ENCODE measurements around the gene ALB.

The ALB gene

DNA sequence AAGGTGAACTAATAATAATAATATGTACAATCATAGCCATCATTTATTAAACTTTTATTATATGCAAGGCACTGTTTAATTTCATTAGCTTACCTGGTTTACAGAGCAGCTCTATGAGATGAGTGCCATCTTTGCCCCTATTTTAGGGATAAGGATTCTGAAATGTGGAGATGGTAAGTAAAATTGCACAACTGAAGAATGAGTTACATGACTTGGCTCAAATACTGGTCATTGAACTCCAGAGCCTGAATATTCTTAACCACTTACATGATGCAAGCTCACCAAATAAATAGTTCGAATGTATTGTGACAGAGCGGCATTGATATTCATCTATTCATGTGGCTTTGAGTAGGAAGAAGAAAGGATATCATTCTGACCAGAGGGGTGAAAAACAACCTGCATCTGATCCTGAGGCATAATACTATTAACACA, 11.7 kb downstream of the ALB start:
- no peaks in the 10 kb centered on the region for H3K36me3 Mint-ChIP-seq (ENCODE audit: low read depth)
- no peak overlapping the region for H3K4me3 Mint-ChIP-seq
- no peaks in the 10 kb centered on the region for H3K4me1 Mint-ChIP-seq
- no peaks in the 10 kb centered on the region for H3K9me3 Mint-ChIP-seq
- ATAC-seq (no peak), DNase-seq (no peak)
- H3K27me3 Mint-ChIP-seq: no peaks in the 10 kb centered on the region
- H3K27ac Mint-ChIP-seq: no peak overlapping the region

DNA sequence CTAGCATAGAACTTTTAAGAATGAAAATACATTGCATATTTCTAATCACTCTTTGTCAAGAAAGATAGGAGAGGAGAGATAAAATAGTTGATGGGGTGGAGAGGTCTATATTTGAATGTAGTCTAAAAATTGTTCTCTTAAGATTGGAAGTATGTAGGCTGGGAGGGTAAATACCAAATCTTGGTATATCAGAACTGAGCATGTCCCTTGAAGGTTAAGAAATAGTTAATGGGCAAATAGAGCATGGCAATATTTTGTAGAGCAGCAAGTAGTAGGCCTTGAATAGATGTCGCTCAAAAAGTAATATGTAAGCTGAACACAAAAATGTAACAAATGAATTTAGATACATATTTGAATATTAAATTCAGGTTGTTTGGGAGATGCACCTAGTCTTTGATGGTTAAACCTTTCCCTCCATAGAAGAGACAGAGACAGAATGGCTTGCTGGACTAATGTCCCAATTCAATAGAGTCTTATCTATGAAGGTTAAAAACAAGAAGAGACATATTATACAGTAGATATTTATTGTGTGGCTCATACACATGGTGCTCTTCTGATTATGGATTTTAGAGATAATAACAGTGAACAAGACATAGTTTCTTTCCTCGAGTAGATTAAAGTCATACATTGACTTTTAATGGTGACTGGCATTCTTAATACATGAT, 12.5 kb downstream of the ALB start:
- ATAC-seq: no peak
- Mint-ChIP-seq H3K4me3 (no peak overlapping the region), H3K27me3 (no peaks in the 10 kb centered on the region), H3K9me3 (no peaks in the 10 kb centered on the region), H3K4me1 (no peaks in the 10 kb centered on the region), H3K27ac (no peak overlapping the region), H3K36me3 (ENCODE audit: low read depth) (no peaks in the 10 kb centered on the region)
- no peak for DNase-seq

DNA sequence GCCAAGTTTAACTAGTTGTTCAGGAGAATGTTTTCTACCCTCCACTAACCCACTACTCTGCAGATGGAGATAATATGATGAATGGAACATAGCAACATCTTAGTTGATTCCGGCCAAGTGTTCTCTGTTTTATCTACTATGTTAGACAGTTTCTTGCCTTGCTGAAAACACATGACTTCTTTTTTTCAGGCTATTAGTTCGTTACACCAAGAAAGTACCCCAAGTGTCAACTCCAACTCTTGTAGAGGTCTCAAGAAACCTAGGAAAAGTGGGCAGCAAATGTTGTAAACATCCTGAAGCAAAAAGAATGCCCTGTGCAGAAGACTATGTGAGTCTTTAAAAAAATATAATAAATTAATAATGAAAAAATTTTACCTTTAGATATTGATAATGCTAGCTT, 13.3 kb downstream of the ALB start:
- no peaks in the 10 kb centered on the region for H3K9me3 Mint-ChIP-seq
- no peaks in the 10 kb centered on the region for H3K27me3 Mint-ChIP-seq
- no peak for ATAC-seq
- H3K4me1 Mint-ChIP-seq: no peaks in the 10 kb centered on the region
- DNase-seq: no peak
- H3K4me3 Mint-ChIP-seq: no peak overlapping the region
- H3K27ac Mint-ChIP-seq: no peak overlapping the region
- H3K36me3 Mint-ChIP-seq (ENCODE audit: low read depth): no peaks in the 10 kb centered on the region

DNA sequence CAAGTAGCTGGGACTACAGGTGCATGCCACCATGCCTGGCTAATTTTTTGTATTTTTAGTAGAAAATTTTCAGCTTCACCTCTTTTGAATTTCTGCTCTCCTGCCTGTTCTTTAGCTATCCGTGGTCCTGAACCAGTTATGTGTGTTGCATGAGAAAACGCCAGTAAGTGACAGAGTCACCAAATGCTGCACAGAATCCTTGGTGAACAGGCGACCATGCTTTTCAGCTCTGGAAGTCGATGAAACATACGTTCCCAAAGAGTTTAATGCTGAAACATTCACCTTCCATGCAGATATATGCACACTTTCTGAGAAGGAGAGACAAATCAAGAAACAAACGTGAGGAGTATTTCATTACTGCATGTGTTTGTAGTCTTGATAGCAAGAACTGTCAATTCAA, 13.9 kb downstream of the ALB start:
- Mint-ChIP-seq H3K27me3 (no peaks in the 10 kb centered on the region), H3K36me3 (ENCODE audit: low read depth) (no peaks in the 10 kb centered on the region), H3K27ac (no peak overlapping the region), H3K4me3 (no peak overlapping the region), H3K9me3 (no peaks in the 10 kb centered on the region), H3K4me1 (no peaks in the 10 kb centered on the region)
- ATAC-seq: no peak
- DNase-seq: no peak

DNA sequence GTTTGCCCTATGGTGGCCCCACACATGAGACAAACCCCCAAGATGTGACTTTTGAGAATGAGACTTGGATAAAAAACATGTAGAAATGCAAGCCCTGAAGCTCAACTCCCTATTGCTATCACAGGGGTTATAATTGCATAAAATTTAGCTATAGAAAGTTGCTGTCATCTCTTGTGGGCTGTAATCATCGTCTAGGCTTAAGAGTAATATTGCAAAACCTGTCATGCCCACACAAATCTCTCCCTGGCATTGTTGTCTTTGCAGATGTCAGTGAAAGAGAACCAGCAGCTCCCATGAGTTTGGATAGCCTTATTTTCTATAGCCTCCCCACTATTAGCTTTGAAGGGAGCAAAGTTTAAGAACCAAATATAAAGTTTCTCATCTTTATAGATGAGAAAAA, 14.6 kb downstream of the ALB start:
- DNase-seq (no peak), ATAC-seq (no peak)
- H3K27ac Mint-ChIP-seq: no peak overlapping the region
- no peaks in the 10 kb centered on the region for H3K9me3 Mint-ChIP-seq
- H3K4me1 Mint-ChIP-seq: no peaks in the 10 kb centered on the region
- no peaks in the 10 kb centered on the region for H3K36me3 Mint-ChIP-seq (ENCODE audit: low read depth)
- no peaks in the 10 kb centered on the region for H3K27me3 Mint-ChIP-seq
- no peak overlapping the region for H3K4me3 Mint-ChIP-seq

DNA sequence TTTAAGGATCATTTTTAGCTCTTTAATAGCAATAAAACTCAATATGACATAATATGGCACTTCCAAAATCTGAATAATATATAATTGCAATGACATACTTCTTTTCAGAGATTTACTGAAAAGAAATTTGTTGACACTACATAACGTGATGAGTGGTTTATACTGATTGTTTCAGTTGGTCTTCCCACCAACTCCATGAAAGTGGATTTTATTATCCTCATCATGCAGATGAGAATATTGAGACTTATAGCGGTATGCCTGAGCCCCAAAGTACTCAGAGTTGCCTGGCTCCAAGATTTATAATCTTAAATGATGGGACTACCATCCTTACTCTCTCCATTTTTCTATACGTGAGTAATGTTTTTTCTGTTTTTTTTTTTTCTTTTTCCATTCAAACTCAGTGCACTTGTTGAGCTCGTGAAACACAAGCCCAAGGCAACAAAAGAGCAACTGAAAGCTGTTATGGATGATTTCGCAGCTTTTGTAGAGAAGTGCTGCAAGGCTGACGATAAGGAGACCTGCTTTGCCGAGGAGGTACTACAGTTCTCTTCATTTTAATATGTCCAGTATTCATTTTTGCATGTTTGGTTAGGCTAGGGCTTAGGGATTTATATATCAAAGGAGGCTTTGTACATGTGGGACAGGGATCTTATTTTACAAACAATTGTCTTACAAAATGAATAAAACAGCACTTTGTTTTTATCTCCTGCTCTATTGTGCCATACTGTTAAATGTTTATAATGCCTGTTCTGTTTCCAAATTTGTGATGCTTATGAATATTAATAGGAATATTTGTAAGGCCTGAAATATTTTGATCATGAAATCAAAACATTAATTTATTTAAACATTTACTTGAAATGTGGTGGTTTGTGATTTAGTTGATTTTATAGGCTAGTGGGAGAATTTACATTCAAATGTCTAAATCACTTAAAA, 15.3 kb downstream of the ALB start:
- DNase-seq: no peak
- no peaks in the 10 kb centered on the region for H3K36me3 Mint-ChIP-seq (ENCODE audit: low read depth)
- H3K4me3 Mint-ChIP-seq: no peak overlapping the region
- no peak overlapping the region for H3K27ac Mint-ChIP-seq
- H3K27me3 Mint-ChIP-seq: no peaks in the 10 kb centered on the region
- H3K9me3 Mint-ChIP-seq: no peaks in the 10 kb centered on the region
- no peak for ATAC-seq
- no peaks in the 10 kb centered on the region for H3K4me1 Mint-ChIP-seq

DNA sequence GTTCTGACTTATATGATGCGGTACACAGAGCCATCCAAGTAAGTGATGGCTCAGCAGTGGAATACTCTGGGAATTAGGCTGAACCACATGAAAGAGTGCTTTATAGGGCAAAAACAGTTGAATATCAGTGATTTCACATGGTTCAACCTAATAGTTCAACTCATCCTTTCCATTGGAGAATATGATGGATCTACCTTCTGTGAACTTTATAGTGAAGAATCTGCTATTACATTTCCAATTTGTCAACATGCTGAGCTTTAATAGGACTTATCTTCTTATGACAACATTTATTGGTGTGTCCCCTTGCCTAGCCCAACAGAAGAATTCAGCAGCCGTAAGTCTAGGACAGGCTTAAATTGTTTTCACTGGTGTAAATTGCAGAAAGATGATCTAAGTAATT, 16.5 kb downstream of the ALB start:
- Mint-ChIP-seq H3K4me3 (no peak overlapping the region), H3K9me3 (no peaks in the 10 kb centered on the region), H3K27ac (no peak overlapping the region), H3K4me1 (no peaks in the 10 kb centered on the region), H3K36me3 (ENCODE audit: low read depth) (no peaks in the 10 kb centered on the region), H3K27me3 (no peaks in the 10 kb centered on the region)
- ATAC-seq (no peak), DNase-seq (no peak)

DNA sequence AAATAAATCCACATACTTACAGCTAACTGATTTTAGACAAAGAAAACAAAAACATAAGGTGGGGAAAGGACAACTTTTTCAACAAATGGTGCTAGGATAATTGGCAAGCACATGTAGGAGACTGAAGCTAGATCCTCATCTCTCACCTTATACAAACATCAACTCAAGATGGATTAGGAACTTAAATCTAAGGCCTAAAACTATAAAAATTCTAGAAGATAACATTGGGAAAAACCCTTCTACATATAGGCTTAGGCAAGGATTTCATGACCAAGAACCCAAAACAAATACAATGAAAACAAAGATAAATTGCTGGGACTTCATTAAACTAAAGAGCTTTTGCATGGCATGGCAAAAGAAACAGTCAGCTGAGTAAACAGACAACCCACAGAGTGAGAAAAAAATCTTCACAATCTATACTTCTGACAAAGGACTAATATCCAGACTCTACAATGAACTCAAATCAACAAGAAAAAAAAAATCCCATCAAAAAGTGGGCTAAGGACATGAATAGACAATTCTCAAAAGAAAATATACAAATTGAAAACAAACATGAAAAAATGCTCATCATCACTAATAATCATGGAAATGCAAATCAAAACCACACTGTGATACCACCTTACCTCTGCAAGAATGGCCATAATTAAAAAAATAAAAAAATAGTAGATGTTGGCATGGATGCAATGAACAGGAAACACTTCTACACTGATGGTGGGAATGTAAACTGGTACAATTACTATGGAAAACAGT, 17.8 kb downstream of the ALB start:
- Mint-ChIP-seq H3K4me1 (no peaks in the 10 kb centered on the region), H3K27me3 (peaks cover 2% of the 10 kb centered on the region), H3K27ac (no peak overlapping the region), H3K36me3 (ENCODE audit: low read depth) (no peaks in the 10 kb centered on the region), H3K9me3 (no peaks in the 10 kb centered on the region), H3K4me3 (no peak overlapping the region)
- no peak for DNase-seq
- no peak for ATAC-seq

DNA sequence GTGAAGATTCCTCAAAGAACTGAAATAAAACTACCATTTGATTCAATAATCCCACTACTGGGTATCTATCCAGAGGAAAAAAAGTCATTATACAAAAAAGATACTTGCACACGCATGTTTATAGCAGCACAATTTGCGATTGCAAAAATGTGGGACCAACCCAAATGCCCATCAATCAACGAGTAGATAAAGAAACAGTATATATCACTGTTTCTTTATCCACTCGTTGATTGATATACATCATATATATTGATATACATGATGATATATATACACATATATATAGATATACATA, 18.3 kb downstream of the ALB start:
- Mint-ChIP-seq H3K4me3 (no peak overlapping the region), H3K36me3 (ENCODE audit: low read depth) (no peaks in the 10 kb centered on the region), H3K4me1 (no peaks in the 10 kb centered on the region), H3K9me3 (no peaks in the 10 kb centered on the region), H3K27ac (no peak overlapping the region), H3K27me3 (peaks cover 3% of the 10 kb centered on the region)
- ATAC-seq (no peak), DNase-seq (no peak)

DNA sequence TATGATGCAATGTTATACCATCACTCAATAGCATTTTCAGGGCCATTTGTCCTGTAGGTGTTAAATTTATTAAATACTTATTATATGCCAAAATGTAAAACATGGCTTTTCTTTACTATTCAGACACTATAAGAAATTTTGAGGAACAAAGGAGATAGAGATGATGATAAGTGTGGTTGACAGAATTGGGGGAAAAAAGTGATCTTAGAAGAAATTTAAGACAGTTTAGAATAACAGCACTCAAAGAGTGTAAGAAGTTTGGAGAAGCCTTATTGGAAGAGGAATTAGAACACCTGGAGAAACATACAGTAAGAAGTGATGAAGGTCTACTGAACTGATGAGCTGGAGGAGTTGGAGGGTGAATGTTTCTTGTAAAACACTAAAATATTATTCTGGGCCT, 19.1 kb downstream of the ALB start:
- Mint-ChIP-seq H3K27ac (no peak overlapping the region), H3K36me3 (ENCODE audit: low read depth) (no peaks in the 10 kb centered on the region), H3K27me3 (peaks cover 3% of the 10 kb centered on the region), H3K4me1 (no peaks in the 10 kb centered on the region), H3K4me3 (no peak overlapping the region), H3K9me3 (no peaks in the 10 kb centered on the region)
- ATAC-seq (no peak), DNase-seq (no peak)

DNA sequence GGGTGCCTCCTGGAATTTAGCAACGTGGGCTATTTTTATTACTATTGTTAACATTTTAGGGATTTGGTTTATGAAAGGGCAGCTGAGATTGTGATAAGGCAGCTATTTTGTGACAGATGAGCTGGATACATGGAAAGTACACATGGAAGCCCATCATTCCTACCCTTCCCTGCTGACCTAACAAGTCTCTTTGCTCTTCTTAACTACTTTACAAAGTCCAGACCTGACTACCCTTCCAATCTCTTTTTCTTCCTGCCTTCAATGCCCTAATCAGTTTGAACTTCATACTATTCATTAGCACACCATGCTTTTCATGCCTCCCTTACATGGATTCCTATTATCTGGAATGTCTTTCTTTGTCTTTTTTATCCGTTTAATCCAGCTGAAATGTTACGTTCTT, 22.6 kb downstream of the ALB start:
- Mint-ChIP-seq H3K27ac (no peak overlapping the region), H3K9me3 (no peaks in the 10 kb centered on the region), H3K4me1 (no peaks in the 10 kb centered on the region), H3K4me3 (no peak overlapping the region), H3K36me3 (ENCODE audit: low read depth) (no peaks in the 10 kb centered on the region), H3K27me3 (peaks cover 5% of the 10 kb centered on the region)
- ATAC-seq (no peak), DNase-seq (no peak)

DNA sequence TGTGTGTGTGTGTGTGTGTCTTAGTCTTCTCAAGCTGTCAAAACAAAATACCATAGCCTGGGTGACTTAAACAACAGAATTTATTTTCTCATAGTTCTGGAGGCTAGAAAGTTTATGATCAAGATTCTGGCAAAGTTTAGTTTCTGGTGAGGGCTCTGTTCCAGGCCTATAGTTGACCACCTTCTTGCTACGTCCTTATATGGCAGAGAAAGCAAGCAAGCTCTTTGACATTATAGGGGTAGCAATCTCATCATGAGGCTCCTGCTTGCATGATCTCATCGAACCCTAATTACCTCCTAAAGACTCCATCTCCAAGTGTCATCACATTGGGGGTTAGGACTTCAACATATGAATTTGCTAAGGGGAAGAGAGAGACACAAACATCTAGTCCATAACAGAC, 25.0 kb downstream of the ALB start:
- no peak overlapping the region for H3K27ac Mint-ChIP-seq
- no peak for ATAC-seq
- no peak overlapping the region for H3K4me3 Mint-ChIP-seq
- no peak for DNase-seq
- no peaks in the 10 kb centered on the region for H3K36me3 Mint-ChIP-seq (ENCODE audit: low read depth)
- H3K9me3 Mint-ChIP-seq: no peaks in the 10 kb centered on the region
- H3K27me3 Mint-ChIP-seq: peaks cover 5% of the 10 kb centered on the region
- H3K4me1 Mint-ChIP-seq: no peaks in the 10 kb centered on the region

DNA sequence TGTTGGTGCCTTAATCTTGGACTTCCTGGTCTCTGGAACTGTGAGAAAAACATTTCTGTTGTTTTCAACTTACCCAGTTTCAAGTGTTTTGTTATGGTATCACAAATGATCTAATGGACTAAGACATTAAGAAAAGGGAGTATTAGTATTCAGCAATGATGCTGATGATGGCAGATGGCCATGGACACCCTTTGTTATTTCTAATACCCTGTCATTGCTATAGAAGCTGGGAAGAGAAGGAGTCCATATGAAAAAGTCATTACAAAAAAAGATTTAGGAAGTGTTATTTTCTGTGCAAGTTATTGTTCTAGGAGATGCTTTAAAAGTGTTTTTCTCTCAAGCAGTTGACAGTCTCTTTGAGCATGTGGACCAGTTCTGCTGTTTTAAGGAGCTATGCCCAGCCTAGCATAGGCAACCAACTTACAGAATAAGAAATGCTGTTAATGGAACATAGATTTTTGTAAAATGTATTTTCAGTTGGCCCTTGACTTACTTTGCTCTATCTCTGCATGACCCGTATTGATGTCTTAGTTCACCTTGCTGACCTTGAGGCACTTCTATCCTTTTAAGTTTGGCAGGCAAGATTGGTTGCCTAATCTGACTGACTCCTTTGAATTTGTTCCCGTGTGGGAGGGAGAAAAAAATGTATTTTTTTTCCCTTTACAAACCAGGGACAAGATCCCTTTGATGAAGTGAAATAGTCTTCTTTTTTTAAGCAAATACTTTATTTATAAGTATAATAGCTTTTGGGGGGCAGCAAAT, 25.9 kb downstream of the ALB start:
- no peaks in the 10 kb centered on the region for H3K9me3 Mint-ChIP-seq

DNA sequence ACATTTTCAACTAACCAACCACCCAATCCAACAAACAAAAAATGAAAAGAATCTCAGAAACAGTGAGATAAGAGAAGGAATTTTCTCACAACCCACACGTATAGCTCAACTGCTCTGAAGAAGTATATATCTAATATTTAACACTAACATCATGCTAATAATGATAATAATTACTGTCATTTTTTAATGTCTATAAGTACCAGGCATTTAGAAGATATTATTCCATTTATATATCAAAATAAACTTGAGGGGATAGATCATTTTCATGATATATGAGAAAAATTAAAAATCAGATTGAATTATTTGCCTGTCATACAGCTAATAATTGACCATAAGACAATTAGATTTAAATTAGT, 27.7 kb downstream of the ALB start:
- Mint-ChIP-seq H3K4me3 (no peak overlapping the region), H3K4me1 (no peaks in the 10 kb centered on the region), H3K9me3 (no peaks in the 10 kb centered on the region), H3K27me3 (peaks cover 4% of the 10 kb centered on the region), H3K27ac (no peak overlapping the region), H3K36me3 (ENCODE audit: low read depth) (no peaks in the 10 kb centered on the region)
- DNase-seq: no peak
- no peak for ATAC-seq

More for the DNA sequence above, 25.9 kb downstream of the ALB start:
- ATAC-seq: no peak
- no peaks in the 10 kb centered on the region for H3K36me3 Mint-ChIP-seq (ENCODE audit: low read depth)
- H3K4me3 Mint-ChIP-seq: no peak overlapping the region
- peaks cover 5% of the 10 kb centered on the region for H3K27me3 Mint-ChIP-seq
- no peak for DNase-seq
- H3K4me1 Mint-ChIP-seq: no peaks in the 10 kb centered on the region
- no peak overlapping the region for H3K27ac Mint-ChIP-seq
